NOMO-1 (cell line): Measurements from ENCODE around the gene TBC1D9.

Experiments
- DNase-seq, 2 experiments: peaks; one replicate each; lab custom pipeline; 2025; ENCODE audit not compliant: unreplicated experiment in 2 of 2; lab: John Stamatoyannopoulos, UW

TBC1D9 gene

GRCh38 chr4:140659943-140660700 is 96.1 kb downstream of the TBC1D9 start:
- no peak for DNase-seq

GRCh38 chr4:140654495-140654814 is 101.7 kb downstream of the TBC1D9 start:
- DNase-seq, result no peak

GRCh38 chr4:140653718-140654494 is 102.3 kb downstream of the TBC1D9 start:
- no peak for DNase-seq

- DNase-seq, result no peak
Observed at GRCh38 chr4:140652601-140653000, 103.6 kb downstream of the TBC1D9 start.

GRCh38 chr4:140648716-140649308 is 107.4 kb downstream of the TBC1D9 start:
- DNase-seq, result no peak

- no peak for DNase-seq
Observed at GRCh38 chr4:140645614-140646412, 110.4 kb downstream of the TBC1D9 start.

GRCh38 chr4:140645196-140645595 is 111.0 kb downstream of the TBC1D9 start:
- no peak for DNase-seq

- DNase-seq, result no peak
Observed at GRCh38 chr4:140644470-140645185, 111.6 kb downstream of the TBC1D9 start.

GRCh38 chr4:140643571-140644055 is 112.6 kb downstream of the TBC1D9 start:
- DNase-seq, result no peak

GRCh38 chr4:140642674-140643437 is 113.3 kb downstream of the TBC1D9 start:
- DNase-seq, result no peak

- DNase-seq, result no peak
Observed at GRCh38 chr4:140641789-140642439, 114.3 kb downstream of the TBC1D9 start.

GRCh38 chr4:140641105-140641555 is 115.1 kb downstream of the TBC1D9 start:
- DNase-seq, result no peak

GRCh38 chr4:140640150-140640748 is 115.9 kb downstream of the TBC1D9 start:
- DNase-seq, result no peak

- DNase-seq, result no peak
Observed at GRCh38 chr4:140639066-140639465, 117.1 kb downstream of the TBC1D9 start.

GRCh38 chr4:140637836-140638235 is 118.3 kb downstream of the TBC1D9 start:
- DNase-seq, result peak in 1 of 2 experiments; percentile 31

GRCh38 chr4:140635606-140636005 is 120.6 kb downstream of the TBC1D9 start:
- no peak for DNase-seq

GRCh38 chr4:140633951-140634350 is 122.2 kb downstream of the TBC1D9 start:
- no peak for DNase-seq

GRCh38 chr4:140633124-140633523 is 123.1 kb downstream of the TBC1D9 start:
- DNase-seq, result no peak
